IMR-90 (cell line): Measurements from ENCODE around the gene PRKAG3. TPM values are rescaled to one million over a fixed set of nuclear protein-coding genes. Genes with fewer than 3 reads are reported as not detected.

ENCODE experiments used
- ATAC-seq: fragments of 200-7000 bp; cut with Tn5 transposase; 2 replicates; pipeline ENCODE4 v1.9.1; 2020; ENCODE audit warnings: low read depth, mild to moderate bottlenecking, moderate library complexity
- BruUV-seq: library from RNA; stranded (reverse); fragments of 400-500 nt; replicated peaks from 2 replicates; lab custom pipeline; 2021; lab: Mats Ljungman, UMichigan
- CTCF ChIA-PET: fragments of 300-600 bp; formaldehyde crosslinking; extraction: SDS; loops from one replicate; lab custom pipeline; 2021; ENCODE audit warnings: antibody characterized with exemption; lab: Yijun Ruan, JAX
- POLR2A ChIA-PET: fragments of 300-600 bp; sonication (Branson Sonifier 250); formaldehyde crosslinking; loops from one replicate; lab custom pipeline; 2022; ENCODE audit warnings: antibody characterized with exemption; ENCODE audit not compliant: unreplicated experiment; lab: Charles Lee
- DNase-seq: peaks from one replicate; pipeline ENCODE4 v3.0.0; 2013
- H2AFZ ChIP-seq: replicated peaks from 2 replicates; pipeline ENCODE3; 2013; ENCODE audit warnings: low read length, mild to moderate bottlenecking; ENCODE audit not compliant: poor library complexity
- H2AK5ac ChIP-seq: 2 replicates; pipeline ENCODE4 v1.6.1; 2013; ENCODE audit warnings: low read depth, low read length, inconsistent platforms
- H2AK9ac ChIP-seq: replicated peaks from 2 replicates; pipeline ENCODE3; 2013; ENCODE audit warnings: mild to moderate bottlenecking, low read depth, low read length, moderate library complexity; ENCODE audit not compliant: poor library complexity
- H2BK120ac ChIP-seq: 2 replicates; pipeline ENCODE4 v1.6.1; 2013; ENCODE audit warnings: low read depth, low read length, inconsistent platforms
- H2BK15ac ChIP-seq: 3 replicates; pipeline ENCODE4 v1.6.1; 2013; ENCODE audit warnings: low read depth, low read length, inconsistent platforms
- H2BK20ac ChIP-seq: 2 replicates; pipeline ENCODE4 v1.6.1; 2013; ENCODE audit warnings: low read depth, mild to moderate bottlenecking, inconsistent platforms, low read length, moderate library complexity
- H2BK5ac ChIP-seq: 2 replicates; pipeline ENCODE4 v1.6.1; 2013; ENCODE audit warnings: mild to moderate bottlenecking, low read depth, low read length, inconsistent platforms; ENCODE audit not compliant: poor library complexity, severe bottlenecking
- H3K14ac ChIP-seq: replicated peaks from 2 replicates; pipeline ENCODE4 v1.6.1; 2013; ENCODE audit warnings: low read depth, low read length, inconsistent platforms
- H3K18ac ChIP-seq: 2 replicates; pipeline ENCODE4 v1.6.1; 2013; ENCODE audit warnings: low read depth, low read length, control low read depth
- H3K23ac ChIP-seq: 2 replicates; pipeline ENCODE4 v1.6.1; 2013; ENCODE audit warnings: low read depth, low read length, inconsistent platforms
- H3K27ac ChIP-seq: 2 replicates; pipeline ENCODE4 v1.5.1; 2013; ENCODE audit warnings: mild to moderate bottlenecking, control low read depth, low read length; ENCODE audit not compliant: insufficient read depth
- H3K27me3 ChIP-seq: 2 replicates; pipeline ENCODE4 v1.6.1; 2013; ENCODE audit warnings: low read length; ENCODE audit not compliant: control insufficient read depth, insufficient read depth
- H3K36me3 ChIP-seq: 2 replicates; pipeline ENCODE4 v1.6.1; 2013; ENCODE audit warnings: low read length, mixed read lengths; ENCODE audit not compliant: control insufficient read depth, insufficient read depth
- H3K4ac ChIP-seq: 2 replicates; pipeline ENCODE4 v1.6.1; 2013; ENCODE audit warnings: low read depth, low read length, inconsistent platforms
- H3K4me1 ChIP-seq: 2 replicates; pipeline ENCODE4 v1.6.1; 2013; ENCODE audit warnings: low read length, mixed read lengths; ENCODE audit not compliant: control insufficient read depth, insufficient read depth
- H3K4me2 ChIP-seq: 2 replicates; pipeline ENCODE4 v1.6.1; 2013; ENCODE audit warnings: low read depth, mild to moderate bottlenecking, control low read depth, low read length, moderate library complexity
- H3K4me3 ChIP-seq: 2 replicates; pipeline ENCODE4 v1.5.1; 2013; ENCODE audit warnings: low read depth, mild to moderate bottlenecking, control low read depth, low read length, moderate library complexity; ENCODE audit not compliant: insufficient read depth
- H3K56ac ChIP-seq: 2 replicates; pipeline ENCODE4 v1.6.1; 2013; ENCODE audit warnings: low read length, inconsistent platforms; ENCODE audit not compliant: insufficient read depth; ENCODE audit errors: extremely low read depth
- H3K79me1 ChIP-seq, 2 experiments: 2 replicates each; pipeline ENCODE4 v1.6.1; 2013; ENCODE audit warnings: low read length in 2 of 2, inconsistent platforms in 1 of 2, low read depth in 1 of 2
- H3K9ac ChIP-seq: 2 replicates; pipeline ENCODE4 v1.6.1; 2013; ENCODE audit warnings: low read depth, low read length, control low read depth
- H3K9me1 ChIP-seq: 2 replicates; pipeline ENCODE4 v1.6.1; 2013; ENCODE audit warnings: low read length, inconsistent platforms; ENCODE audit not compliant: insufficient read depth
- H3K9me3 ChIP-seq: 2 replicates; pipeline ENCODE4 v1.6.1; 2013; ENCODE audit warnings: low read length; ENCODE audit not compliant: control insufficient read depth, insufficient read depth
- H4K20me1 ChIP-seq: 2 replicates; pipeline ENCODE4 v1.6.1; 2013; ENCODE audit warnings: low read length, inconsistent platforms; ENCODE audit not compliant: insufficient read depth
- H4K5ac ChIP-seq: 2 replicates; pipeline ENCODE4 v1.6.1; 2013; ENCODE audit warnings: mild to moderate bottlenecking, low read depth, low read length, control low read depth
- H4K8ac ChIP-seq, 2 experiments: 2 replicates each; pipeline ENCODE4 v1.6.1; 2013; ENCODE audit warnings: low read depth in 2 of 2, low read length in 2 of 2, control low read depth in 1 of 2, inconsistent platforms in 1 of 2
- H4K91ac ChIP-seq: 2 replicates; pipeline ENCODE4 v1.6.1; 2013; ENCODE audit warnings: low read depth, low read length, inconsistent platforms; ENCODE audit not compliant: insufficient read depth
- CEBPB ChIP-seq: IDR thresholded peaks from 2 replicates; pipeline ENCODE4 v1.6.1; 2012; ENCODE audit warnings: low read depth, low read length, improper control_type of control experiment
- CHD1 ChIP-seq: IDR thresholded peaks from 2 replicates; pipeline ENCODE4 v1.6.1; 2012; ENCODE audit warnings: low read depth, low read length, improper control_type of control experiment
- CTCF ChIP-seq: conservative IDR thresholded peaks from 2 replicates; pipeline ENCODE4 v1.5.1; 2012; ENCODE audit warnings: mild to moderate bottlenecking, low read depth, low read length, improper control_type of control experiment
- FOS ChIP-seq: fragments of 150-350 bp; IDR thresholded peaks from 2 replicates; pipeline ENCODE4 v1.6.1; 2016; ENCODE audit warnings: low read depth, low read length
- MAFK ChIP-seq: IDR thresholded peaks from 2 replicates; pipeline ENCODE4 v1.6.1; 2012; ENCODE audit warnings: low read depth, low read length, improper control_type of control experiment
- MAZ ChIP-seq: IDR thresholded peaks from 2 replicates; pipeline ENCODE4 v1.6.1; 2012; ENCODE audit warnings: low read depth, mild to moderate bottlenecking, low read length, improper control_type of control experiment, moderate library complexity, borderline replicate concordance
- MXI1 ChIP-seq: IDR thresholded peaks from 2 replicates; pipeline ENCODE4 v1.6.1; 2012; ENCODE audit warnings: low read depth, mild to moderate bottlenecking, low read length, moderate library complexity, borderline replicate concordance
- POLR2A ChIP-seq: IDR thresholded peaks from 2 replicates; pipeline ENCODE4 v1.6.1; 2012; ENCODE audit warnings: mild to moderate bottlenecking, low read depth, low read length
- RAD21 ChIP-seq: IDR thresholded peaks from 2 replicates; pipeline ENCODE4 v1.6.1; 2012; ENCODE audit warnings: low read length, improper control_type of control experiment
- RCOR1 ChIP-seq: IDR thresholded peaks from 2 replicates; pipeline ENCODE4 v1.6.1; 2012; ENCODE audit warnings: mild to moderate bottlenecking, low read length, improper control_type of control experiment; ENCODE audit not compliant: insufficient replicate concordance
- RFX5 ChIP-seq: IDR thresholded peaks from 2 replicates; pipeline ENCODE4 v1.8.0; 2012; ENCODE audit warnings: low read depth, mild to moderate bottlenecking, low read length, moderate library complexity
- SMC3 ChIP-seq: fragments of 150-350 bp; IDR thresholded peaks from 2 replicates; pipeline ENCODE4 v1.6.1; 2016; ENCODE audit warnings: low read depth, mild to moderate bottlenecking, antibody characterized with exemption, low read length, moderate library complexity
- WGBS, 2 experiments: methylation state at CpG; one replicate each; pipeline versions ENCODE4 v1.1.5 to v1.1.7; 2013; ENCODE audit warnings: missing lambda C conversion rate in 2 of 2; ENCODE audit not compliant: insufficient read length in 1 of 2; ENCODE audit errors: extremely low coverage in 2 of 2; 5-methylcytosine and 5-hydroxymethylcytosine counted together
- dilution Hi-C: fragments of 300-500 bp; cut with HindIII; formaldehyde crosslinking; loops from one replicate; pipeline ENCODE4 v1.14.3; 2018; ENCODE audit warnings: low sequenced_read_pairs; ENCODE audit not compliant: unreplicated experiment
- in situ Hi-C: fragments of 300-500 bp; cut with MboI; formaldehyde crosslinking; loops from 3 replicates; pipeline ENCODE4 v1.14.3; 2019; ENCODE audit warnings: low sequenced_read_pairs, inconsistent platforms, mixed read lengths
- intact Hi-C: fragments of 100-400 bp; cut with micrococcal nuclease; formaldehyde crosslinking; loops from 2 replicates; pipeline ENCODE4 v1.10.0; 2022
- polyA plus RNA-seq, 3 experiments: library from polyadenylated mRNA; depleted of rRNA; stranded (reverse); fragments of >200 nt; gene quantifications; 2 replicates each; pipeline ENCODE4 v1.2.3, GENCODE V29; 2012; ENCODE audit warnings: low replicate concordance in 1 of 3
- total RNA-seq: library from RNA; depleted of rRNA; stranded (reverse); fragments of >200 nt; gene quantifications from 2 replicates; pipeline ENCODE4 v1.2.3, GENCODE V29; 2012
- TF ChIP-seq, protein P1 (sequence below): fragments of 150-350 bp; IDR thresholded peaks from 2 replicates; pipeline ENCODE4 v1.6.1; 2017; ENCODE audit warnings: mild to moderate bottlenecking, antibody characterized with exemption, low read length, low read depth
- TF ChIP-seq, protein P2 (sequence below): fragments of 150-350 bp; IDR thresholded peaks from 2 replicates; pipeline ENCODE4 v1.6.1; 2016; ENCODE audit warnings: low read depth, mild to moderate bottlenecking, low read length, moderate library complexity, borderline replicate concordance

The PRKAG3 gene
- total and polyA plus RNA-seq, 2 of the 4 experiments (the other 2 are of a cell fraction): not detected

- no peak overlapping the region for H3K27ac ChIP-seq
- no peak overlapping the region for H3K4me2 ChIP-seq
- H3K4me1 ChIP-seq: peaks cover 3% of the 10 kb centered on the region; the same call in 1 of the 2 replicates
- H4K8ac ChIP-seq: no peak overlapping the region
- no peak overlapping the region for H3K4ac ChIP-seq
- H3K4me3 ChIP-seq: no peak overlapping the region
- no peak overlapping the region for H3K14ac ChIP-seq
- H2BK5ac ChIP-seq: no peak overlapping the region
- no peak for DNase-seq
- no peak overlapping the region for H3K56ac ChIP-seq
- intact Hi-C loops: no loop called here
- peaks cover 3% of the 10 kb centered on the region; the same call in 1 of the 2 replicates for H3K9me1 ChIP-seq
- no TSS peak for BruUV-seq
- ChIA-PET POLR2A (no interaction called here), CTCF (no interaction called here)
- H2BK120ac ChIP-seq: no peak overlapping the region
- 50% methylated on average over 1 of the region's 1 CpG; no CpG with 5 or more reads in 1 of the 2 experiments for WGBS, 2 experiments
- no peak overlapping the region for H2AFZ ChIP-seq
- no peak overlapping the region for H2AK5ac ChIP-seq
- H4K5ac ChIP-seq: no peak overlapping the region
- H3K79me1 ChIP-seq: peaks cover 0 to 5% of the 10 kb centered on the region in 2 experiments; a peak in 3 of 4 replicates
- TF ChIP-seq MAFK (no peak), RFX5 (no peak), RAD21 (no peak), MXI1 (no peak), FOS (no peak), CEBPB (no peak), POLR2A (no peak), MAZ (no peak), CHD1 (no peak), CTCF (no peak), SMC3 (no peak), RCOR1 (no peak)
- TF ChIP-seq, protein P1, sequence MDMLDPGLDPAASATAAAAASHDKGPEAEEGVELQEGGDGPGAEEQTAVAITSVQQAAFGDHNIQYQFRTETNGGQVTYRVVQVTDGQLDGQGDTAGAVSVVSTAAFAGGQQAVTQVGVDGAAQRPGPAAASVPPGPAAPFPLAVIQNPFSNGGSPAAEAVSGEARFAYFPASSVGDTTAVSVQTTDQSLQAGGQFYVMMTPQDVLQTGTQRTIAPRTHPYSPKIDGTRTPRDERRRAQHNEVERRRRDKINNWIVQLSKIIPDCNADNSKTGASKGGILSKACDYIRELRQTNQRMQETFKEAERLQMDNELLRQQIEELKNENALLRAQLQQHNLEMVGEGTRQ: no peak
- TF ChIP-seq, protein P2, sequence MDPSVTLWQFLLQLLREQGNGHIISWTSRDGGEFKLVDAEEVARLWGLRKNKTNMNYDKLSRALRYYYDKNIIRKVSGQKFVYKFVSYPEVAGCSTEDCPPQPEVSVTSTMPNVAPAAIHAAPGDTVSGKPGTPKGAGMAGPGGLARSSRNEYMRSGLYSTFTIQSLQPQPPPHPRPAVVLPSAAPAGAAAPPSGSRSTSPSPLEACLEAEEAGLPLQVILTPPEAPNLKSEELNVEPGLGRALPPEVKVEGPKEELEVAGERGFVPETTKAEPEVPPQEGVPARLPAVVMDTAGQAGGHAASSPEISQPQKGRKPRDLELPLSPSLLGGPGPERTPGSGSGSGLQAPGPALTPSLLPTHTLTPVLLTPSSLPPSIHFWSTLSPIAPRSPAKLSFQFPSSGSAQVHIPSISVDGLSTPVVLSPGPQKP: no peak
- H4K91ac ChIP-seq: no peak overlapping the region
- dilution Hi-C loops: no loop called here
- H3K23ac ChIP-seq: no peak overlapping the region
- H3K9ac ChIP-seq: no peak overlapping the region
- H2AK9ac ChIP-seq: no peak overlapping the region
- in situ Hi-C loops: no loop called here
- no peaks in the 10 kb centered on the region for H4K20me1 ChIP-seq
- no peaks in the 10 kb centered on the region for H3K36me3 ChIP-seq
- peaks cover 4% of the 10 kb centered on the region; the same call in 1 of the 2 replicates for H3K9me3 ChIP-seq
- no peak overlapping the region for H2BK15ac ChIP-seq
- H2BK20ac ChIP-seq: no peak overlapping the region
- H3K18ac ChIP-seq: no peak overlapping the region
- no peaks in the 10 kb centered on the region for H3K27me3 ChIP-seq
- ATAC-seq: no peak
Observed at GRCh38 chr2:218785103-218785502, 46.5 kb downstream of the PRKAG3 start.
